Measurements from ENCODE around the gene MYF5.

Gene MYF5

DNA sequence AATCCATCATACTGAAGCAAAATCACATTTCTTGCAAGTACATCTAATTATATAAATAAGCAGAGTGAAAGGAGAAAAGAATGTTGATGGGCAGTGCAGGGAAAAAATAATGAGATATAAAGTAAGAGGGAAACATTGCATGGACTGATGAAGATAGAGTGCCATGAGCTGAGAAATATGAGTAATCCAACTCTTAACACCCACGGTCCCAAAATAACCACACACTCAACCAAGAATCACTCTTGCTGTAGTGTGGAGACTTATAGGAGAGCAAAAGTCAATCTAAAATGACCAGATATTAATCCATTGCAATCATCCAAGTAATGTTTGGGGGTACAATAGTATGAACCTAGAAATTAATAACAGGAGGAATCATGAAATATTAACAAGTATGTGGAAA is 40.2 kb downstream of the MYF5 start:
- no peak overlapping the region for H3K27ac ChIP-seq
- no peak for DNase-seq (ENCODE audit: low read depth, low spot score)

DNA sequence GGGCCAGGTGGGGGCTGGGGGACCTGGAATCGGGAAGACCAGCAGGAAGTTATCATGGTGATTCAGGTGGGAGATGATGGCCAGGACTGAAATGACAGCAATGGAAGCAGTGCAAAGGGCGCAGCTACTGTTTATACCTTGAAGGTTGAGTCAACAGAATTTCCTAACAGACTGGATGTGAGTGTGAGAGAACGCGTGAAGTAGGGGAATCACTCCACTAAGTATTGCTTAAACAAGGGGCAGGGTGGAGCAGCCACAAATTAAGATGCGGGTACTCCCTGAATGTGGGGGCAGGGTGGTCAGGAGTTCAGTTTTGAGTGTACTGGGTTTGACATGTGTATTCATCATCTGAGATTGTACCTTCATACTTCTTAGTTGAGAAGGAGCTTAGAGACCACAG is 45.1 kb downstream of the MYF5 start:
- no peak for DNase-seq (ENCODE audit: low read depth, low spot score)
- H3K27ac ChIP-seq, result no peak overlapping the region

DNA sequence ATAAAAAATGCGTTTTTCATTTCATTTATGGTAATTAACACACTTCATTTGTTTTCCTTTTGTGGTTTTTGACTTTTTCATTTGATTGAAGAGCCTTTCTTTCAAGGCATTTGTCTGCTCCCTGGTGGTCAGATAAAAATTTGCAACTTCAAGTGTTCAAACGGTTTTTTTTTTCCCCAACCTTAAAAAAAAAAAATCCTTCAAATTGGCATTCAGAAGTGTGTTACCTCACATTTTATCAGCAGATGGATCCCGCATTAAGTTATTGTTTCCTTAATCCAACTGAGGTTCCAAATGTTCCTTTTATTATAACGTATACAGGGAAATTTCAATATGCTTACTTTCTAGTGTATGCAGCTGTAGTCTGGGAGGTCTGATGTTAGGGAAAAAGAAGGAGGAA is 47.2 kb downstream of the MYF5 start:
- DNase-seq (ENCODE audit: low read depth, low spot score), result no peak
- H3K27ac ChIP-seq, result no peak overlapping the region

DNA sequence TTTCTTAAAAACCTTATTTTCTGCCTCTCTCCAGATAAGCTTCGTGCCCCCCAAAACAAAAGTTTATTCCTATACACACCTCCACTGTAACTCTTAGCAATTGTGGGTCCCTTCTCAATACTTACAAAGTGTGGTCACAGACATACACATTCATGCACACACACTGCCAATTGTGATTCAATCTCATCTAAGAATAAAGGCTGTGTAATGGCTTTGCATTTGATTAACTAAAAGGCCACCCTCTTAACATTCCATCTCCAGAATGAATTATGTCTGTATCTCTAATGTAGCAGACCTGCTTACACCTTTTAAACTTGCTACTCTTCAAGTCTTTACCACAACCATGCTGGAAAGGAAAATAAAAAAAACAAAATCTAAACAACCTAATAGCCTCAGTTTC is 49.5 kb downstream of the MYF5 start:
- DNase-seq (ENCODE audit: low read depth, low spot score), result no peak
- H3K27ac ChIP-seq, result no peak overlapping the region

- no peak for DNase-seq (ENCODE audit: low read depth, low spot score)
- H3K27ac ChIP-seq, result no peak overlapping the region
These were observed 50.2 kb downstream of the MYF5 start for GRCh38 chr12:80766897-80767296.
